Measurements from ENCODE around the gene NECAP2.
A peak's percentile ranks its signal among the peaks of the same experiment; 100 is the strongest.

The NECAP2 gene

GRCh38 chr1:16442265-16442664 is 1.7 kb downstream of the NECAP2 start:
- DNase-seq = no peak
- H3K9me3 ChIP-seq (ENCODE audit: control insufficient read depth, low read length) = no peaks in the 10 kb centered on the region
- peak overlapping the region; percentile 36 for H3K27ac ChIP-seq (ENCODE audit: insufficient read depth, low read length, poor library complexity, severe bottlenecking)
- H3K36me3 ChIP-seq (ENCODE audit: control insufficient read depth, insufficient read depth, low read length) = peaks cover 32% of the 10 kb centered on the region
- H3K27me3 ChIP-seq (replicated peaks; ENCODE audit: control insufficient read depth, insufficient read depth, low read length, poor library complexity, severe bottlenecking) = no peaks in the 10 kb centered on the region
- H3K4me3 ChIP-seq (ENCODE audit: insufficient read depth, low read depth, low read length, poor library complexity, severe bottlenecking) = no peak overlapping the region
- H3K4me1 ChIP-seq (ENCODE audit: control insufficient read depth, insufficient read depth, low read length, poor library complexity, severe bottlenecking) = peaks cover 32% of the 10 kb centered on the region

- H3K4me1 ChIP-seq (ENCODE audit: control insufficient read depth, insufficient read depth, low read length, poor library complexity, severe bottlenecking) = peaks cover 32% of the 10 kb centered on the region
- H3K27me3 ChIP-seq (replicated peaks; ENCODE audit: control insufficient read depth, insufficient read depth, low read length, poor library complexity, severe bottlenecking) = no peaks in the 10 kb centered on the region
- H3K9me3 ChIP-seq (ENCODE audit: control insufficient read depth, low read length) = no peaks in the 10 kb centered on the region
- H3K36me3 ChIP-seq (ENCODE audit: control insufficient read depth, insufficient read depth, low read length) = peaks cover 39% of the 10 kb centered on the region
- H3K4me3 ChIP-seq (ENCODE audit: insufficient read depth, low read depth, low read length, poor library complexity, severe bottlenecking) = no peak overlapping the region
- peak overlapping the region; percentile 36 for H3K27ac ChIP-seq (ENCODE audit: insufficient read depth, low read length, poor library complexity, severe bottlenecking)
- DNase-seq = no peak
These were observed 2.4 kb downstream of the NECAP2 start for GRCh38 chr1:16442941-16443340.

DNA sequence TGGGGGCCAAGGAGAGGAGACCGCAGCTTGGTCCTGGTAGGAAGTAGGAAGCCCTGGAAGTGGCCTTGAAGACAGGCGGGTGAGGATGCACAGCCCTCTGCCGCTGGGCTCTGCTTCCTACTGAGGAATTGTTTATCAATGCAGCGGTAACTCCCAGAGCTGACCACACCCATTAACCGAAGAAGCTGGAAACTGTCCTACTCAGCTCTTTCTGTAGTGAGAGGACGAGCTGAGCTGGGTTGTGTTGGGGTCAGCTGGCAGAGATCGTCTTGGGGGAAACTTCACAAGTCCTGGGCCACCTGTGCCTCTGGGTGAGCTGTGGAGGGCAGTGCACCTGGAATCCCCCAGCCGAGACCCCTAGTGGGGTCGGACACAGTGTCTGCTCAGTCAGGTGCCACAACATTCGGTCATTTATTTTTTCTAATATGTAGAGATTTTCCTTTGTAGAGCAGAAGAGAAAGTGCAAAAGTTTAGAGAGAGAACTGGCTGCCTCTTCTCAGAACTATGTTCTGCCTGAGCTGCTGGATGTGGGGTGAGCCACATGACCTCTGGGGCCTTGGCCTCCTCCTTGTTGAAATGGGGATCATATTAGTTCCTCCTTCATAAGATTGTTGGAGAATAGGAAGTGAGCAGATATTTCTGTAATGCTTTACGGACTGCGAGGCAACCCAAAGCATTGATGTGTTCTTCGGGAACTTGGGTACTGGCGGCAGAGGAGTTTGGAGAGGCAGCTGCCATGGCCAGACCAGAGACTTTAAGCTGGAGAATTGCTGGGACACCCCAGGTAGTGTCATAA is 3.6 kb downstream of the NECAP2 start:
- Histone ChIP-seq H3K27ac (ENCODE audit: insufficient read depth, low read length, poor library complexity, severe bottlenecking) (peak overlapping the region; percentile 2), H3K36me3 (ENCODE audit: control insufficient read depth, insufficient read depth, low read length) (peaks cover 51% of the 10 kb centered on the region), H3K4me3 (ENCODE audit: insufficient read depth, low read depth, low read length, poor library complexity, severe bottlenecking) (no peak overlapping the region), H3K27me3 (replicated peaks; ENCODE audit: control insufficient read depth, insufficient read depth, low read length, poor library complexity, severe bottlenecking) (no peaks in the 10 kb centered on the region), H3K4me1 (ENCODE audit: control insufficient read depth, insufficient read depth, low read length, poor library complexity, severe bottlenecking) (peaks cover 32% of the 10 kb centered on the region), H3K9me3 (ENCODE audit: control insufficient read depth, low read length) (no peaks in the 10 kb centered on the region)
- DNase-seq = no peak

DNA sequence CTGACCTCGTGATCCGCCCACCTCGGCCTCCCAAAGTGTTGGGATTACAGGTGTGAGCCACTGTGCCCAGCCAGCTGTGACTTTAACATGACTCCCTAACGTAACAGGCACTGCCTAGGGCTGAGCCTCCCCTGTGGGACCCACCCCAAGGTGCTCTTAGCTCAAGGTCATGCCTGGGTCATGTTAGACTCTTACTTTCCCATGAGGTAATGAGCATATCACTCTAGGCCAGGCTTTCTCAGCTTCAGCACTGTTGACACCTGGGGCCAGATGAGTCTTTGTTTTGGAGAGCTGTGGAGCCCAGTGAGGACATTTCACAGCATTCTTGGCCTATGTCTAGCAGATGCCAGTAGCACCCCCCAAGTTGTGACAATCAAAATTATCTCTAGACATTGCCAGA is 4.5 kb downstream of the NECAP2 start:
- H3K27ac ChIP-seq (ENCODE audit: insufficient read depth, low read length, poor library complexity, severe bottlenecking) = no peak overlapping the region
- H3K4me3 ChIP-seq (ENCODE audit: insufficient read depth, low read depth, low read length, poor library complexity, severe bottlenecking) = no peak overlapping the region
- H3K27me3 ChIP-seq (replicated peaks; ENCODE audit: control insufficient read depth, insufficient read depth, low read length, poor library complexity, severe bottlenecking) = no peaks in the 10 kb centered on the region
- DNase-seq = no peak
- peaks cover 60% of the 10 kb centered on the region for H3K36me3 ChIP-seq (ENCODE audit: control insufficient read depth, insufficient read depth, low read length)
- H3K4me1 ChIP-seq (ENCODE audit: control insufficient read depth, insufficient read depth, low read length, poor library complexity, severe bottlenecking) = peaks cover 30% of the 10 kb centered on the region
- H3K9me3 ChIP-seq (ENCODE audit: control insufficient read depth, low read length) = no peaks in the 10 kb centered on the region

- Histone ChIP-seq H3K9me3 (ENCODE audit: control insufficient read depth, low read length) (no peaks in the 10 kb centered on the region), H3K4me3 (ENCODE audit: insufficient read depth, low read depth, low read length, poor library complexity, severe bottlenecking) (no peak overlapping the region), H3K27me3 (replicated peaks; ENCODE audit: control insufficient read depth, insufficient read depth, low read length, poor library complexity, severe bottlenecking) (no peaks in the 10 kb centered on the region), H3K36me3 (ENCODE audit: control insufficient read depth, insufficient read depth, low read length) (peaks cover 71% of the 10 kb centered on the region), H3K4me1 (ENCODE audit: control insufficient read depth, insufficient read depth, low read length, poor library complexity, severe bottlenecking) (peaks cover 26% of the 10 kb centered on the region), H3K27ac (ENCODE audit: insufficient read depth, low read length, poor library complexity, severe bottlenecking) (no peak overlapping the region)
- DNase-seq = no peak
These were observed 5.6 kb downstream of the NECAP2 start for GRCh38 chr1:16446116-16446515.

GRCh38 chr1:16447641-16448040 is 7.1 kb downstream of the NECAP2 start:
- DNase-seq = no peak
- Histone ChIP-seq H3K27me3 (replicated peaks; ENCODE audit: control insufficient read depth, insufficient read depth, low read length, poor library complexity, severe bottlenecking) (no peaks in the 10 kb centered on the region), H3K4me1 (ENCODE audit: control insufficient read depth, insufficient read depth, low read length, poor library complexity, severe bottlenecking) (peaks cover 11% of the 10 kb centered on the region), H3K27ac (ENCODE audit: insufficient read depth, low read length, poor library complexity, severe bottlenecking) (peak overlapping the region; percentile 8), H3K4me3 (ENCODE audit: insufficient read depth, low read depth, low read length, poor library complexity, severe bottlenecking) (no peak overlapping the region), H3K9me3 (ENCODE audit: control insufficient read depth, low read length) (no peaks in the 10 kb centered on the region), H3K36me3 (ENCODE audit: control insufficient read depth, insufficient read depth, low read length) (peaks cover 82% of the 10 kb centered on the region)

DNA sequence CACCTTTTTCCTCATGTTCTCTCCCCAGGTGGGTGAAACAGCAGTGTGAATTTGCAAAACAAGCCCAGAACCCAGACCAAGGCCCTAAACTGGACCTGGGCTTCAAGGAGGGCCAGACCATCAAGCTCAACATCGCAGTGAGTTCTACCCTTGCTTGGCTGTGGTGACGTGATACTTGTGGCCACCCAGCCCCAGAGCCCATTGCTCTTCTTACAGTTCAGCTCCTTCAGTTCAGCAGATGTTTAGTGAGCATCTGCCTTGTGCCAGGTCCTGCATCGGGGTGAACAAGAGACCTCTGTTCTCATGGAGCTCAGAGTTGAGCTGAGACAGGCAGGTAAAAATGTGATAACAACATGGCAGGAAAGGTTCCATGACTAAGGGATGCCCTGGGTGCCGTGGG is 8.5 kb downstream of the NECAP2 start:
- DNase-seq = no peak
- Histone ChIP-seq H3K27me3 (replicated peaks; ENCODE audit: control insufficient read depth, insufficient read depth, low read length, poor library complexity, severe bottlenecking) (no peaks in the 10 kb centered on the region), H3K4me3 (ENCODE audit: insufficient read depth, low read depth, low read length, poor library complexity, severe bottlenecking) (no peak overlapping the region), H3K36me3 (ENCODE audit: control insufficient read depth, insufficient read depth, low read length) (peaks cover 84% of the 10 kb centered on the region), H3K9me3 (ENCODE audit: control insufficient read depth, low read length) (no peaks in the 10 kb centered on the region), H3K4me1 (ENCODE audit: control insufficient read depth, insufficient read depth, low read length, poor library complexity, severe bottlenecking) (no peaks in the 10 kb centered on the region), H3K27ac (ENCODE audit: insufficient read depth, low read length, poor library complexity, severe bottlenecking) (no peak overlapping the region)

GRCh38 chr1:16449666-16450065 is 9.1 kb downstream of the NECAP2 start:
- Histone ChIP-seq H3K36me3 (ENCODE audit: control insufficient read depth, insufficient read depth, low read length) (peaks cover 79% of the 10 kb centered on the region), H3K27ac (ENCODE audit: insufficient read depth, low read length, poor library complexity, severe bottlenecking) (no peak overlapping the region), H3K9me3 (ENCODE audit: control insufficient read depth, low read length) (no peaks in the 10 kb centered on the region), H3K27me3 (replicated peaks; ENCODE audit: control insufficient read depth, insufficient read depth, low read length, poor library complexity, severe bottlenecking) (no peaks in the 10 kb centered on the region), H3K4me3 (ENCODE audit: insufficient read depth, low read depth, low read length, poor library complexity, severe bottlenecking) (no peak overlapping the region), H3K4me1 (ENCODE audit: control insufficient read depth, insufficient read depth, low read length, poor library complexity, severe bottlenecking) (no peaks in the 10 kb centered on the region)
- no peak for DNase-seq

DNA sequence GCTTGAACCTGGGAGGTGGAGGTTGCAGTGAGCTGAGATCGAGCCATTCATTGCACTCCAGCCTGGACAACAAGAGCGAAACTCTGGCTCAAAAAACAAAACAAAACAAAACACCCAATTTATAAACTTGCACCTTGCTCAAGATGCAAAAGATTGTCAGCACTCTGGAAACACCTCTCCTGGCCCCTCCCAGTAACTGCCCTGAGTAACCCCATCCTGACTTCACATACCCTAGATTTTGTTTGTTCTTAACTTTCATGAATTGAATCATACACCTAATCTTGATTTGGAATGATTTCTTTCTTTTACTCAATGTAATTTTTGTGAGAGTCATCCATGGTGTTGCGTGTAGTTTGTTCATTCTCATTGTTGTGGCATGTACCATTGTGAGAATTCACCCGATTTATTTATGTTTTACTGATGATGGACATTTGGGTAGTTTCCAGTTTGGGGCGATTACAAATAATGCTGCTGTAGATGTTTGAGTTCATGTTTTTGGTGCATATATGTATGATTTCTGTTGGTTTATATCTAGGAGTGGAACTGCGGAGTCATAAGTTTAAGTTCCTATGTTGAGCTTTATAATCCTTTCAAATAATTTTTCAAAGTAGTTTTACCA is 10.4 kb downstream of the NECAP2 start:
- H3K27ac ChIP-seq (ENCODE audit: insufficient read depth, low read length, poor library complexity, severe bottlenecking) = no peak overlapping the region
- H3K36me3 ChIP-seq (ENCODE audit: control insufficient read depth, insufficient read depth, low read length) = peaks cover 82% of the 10 kb centered on the region
- DNase-seq = no peak
- H3K4me1 ChIP-seq (ENCODE audit: control insufficient read depth, insufficient read depth, low read length, poor library complexity, severe bottlenecking) = no peaks in the 10 kb centered on the region
- H3K27me3 ChIP-seq (replicated peaks; ENCODE audit: control insufficient read depth, insufficient read depth, low read length, poor library complexity, severe bottlenecking) = no peaks in the 10 kb centered on the region
- no peak overlapping the region for H3K4me3 ChIP-seq (ENCODE audit: insufficient read depth, low read depth, low read length, poor library complexity, severe bottlenecking)
- H3K9me3 ChIP-seq (ENCODE audit: control insufficient read depth, low read length) = no peaks in the 10 kb centered on the region

GRCh38 chr1:16451841-16452528 is 11.5 kb downstream of the NECAP2 start:
- Histone ChIP-seq H3K27ac (ENCODE audit: insufficient read depth, low read length, poor library complexity, severe bottlenecking) (no peak overlapping the region), H3K4me1 (ENCODE audit: control insufficient read depth, insufficient read depth, low read length, poor library complexity, severe bottlenecking) (no peaks in the 10 kb centered on the region), H3K9me3 (ENCODE audit: control insufficient read depth, low read length) (no peaks in the 10 kb centered on the region), H3K4me3 (ENCODE audit: insufficient read depth, low read depth, low read length, poor library complexity, severe bottlenecking) (no peak overlapping the region), H3K36me3 (ENCODE audit: control insufficient read depth, insufficient read depth, low read length) (peaks cover 90% of the 10 kb centered on the region), H3K27me3 (replicated peaks; ENCODE audit: control insufficient read depth, insufficient read depth, low read length, poor library complexity, severe bottlenecking) (no peaks in the 10 kb centered on the region)
- DNase-seq = no peak
